ENCODE results near the gene RPGRIP1.

Gene RPGRIP1

DNA sequence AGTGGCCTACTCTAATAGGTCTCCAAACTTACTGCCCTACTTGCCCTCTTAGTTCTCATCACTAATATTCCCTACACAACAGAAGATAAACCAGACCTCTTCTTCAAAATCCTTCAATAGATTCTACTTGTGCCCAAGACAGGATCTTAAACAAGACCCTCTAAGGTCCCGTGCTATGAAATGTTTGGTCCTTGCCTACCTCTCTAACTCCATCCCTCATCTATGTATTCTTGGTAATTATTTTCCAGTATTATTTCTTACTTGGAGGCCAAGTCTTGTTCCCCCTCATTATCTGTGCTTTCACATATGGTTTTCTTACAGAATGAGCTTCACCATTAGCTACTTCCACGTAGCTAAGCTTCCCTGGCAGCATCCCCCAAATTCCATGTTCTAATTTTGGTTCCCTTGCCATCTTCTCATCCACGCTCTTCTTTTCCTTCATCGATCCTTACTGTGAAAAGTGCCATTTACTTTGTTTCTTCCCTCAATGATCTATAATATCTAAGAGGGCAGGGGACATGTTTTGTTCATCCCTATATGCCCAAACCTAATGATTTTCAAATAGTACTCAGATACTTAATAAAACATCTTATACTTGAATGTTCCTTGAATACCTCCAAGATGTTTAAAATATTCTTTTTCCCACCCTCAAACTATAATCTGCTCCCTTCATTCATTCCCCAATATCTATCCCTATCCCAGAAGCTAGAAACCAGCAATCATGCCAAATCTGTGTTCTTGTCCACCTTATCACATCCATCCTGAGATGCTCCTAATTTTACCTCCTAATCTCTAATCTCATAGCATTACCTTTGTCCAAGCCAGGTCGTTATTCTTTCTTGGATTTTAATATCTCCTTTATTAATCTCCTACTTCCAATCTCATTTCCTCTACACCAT is 20.7 kb upstream of the RPGRIP1 start:
- peak; percentile 8 for DNase-seq
- H4K91ac ChIP-seq (ENCODE audit: low read length), result no peak overlapping the region
- H3K27me3 ChIP-seq (ENCODE audit: control insufficient read depth in 1 of 2, insufficient read depth in 1 of 2, low read length in 2 of 2), result no peaks in the 10 kb centered on the region
- no peak overlapping the region for H2BK15ac ChIP-seq (ENCODE audit: low read depth, poor library complexity, severe bottlenecking)
- H3K4me1 ChIP-seq (ENCODE audit: control insufficient read depth, insufficient read depth, low read depth, low read length), result peaks cover 14% of the 10 kb centered on the region
- H3K18ac ChIP-seq (ENCODE audit: low read depth in 1 of 2, low read length in 2 of 2), result no peak overlapping the region
- no peak overlapping the region for H2BK12ac ChIP-seq (ENCODE audit: low read length in 2 of 2)
- no peak overlapping the region for H3K4me2 ChIP-seq (ENCODE audit: low read length, poor library complexity, severe bottlenecking)
- H3K4ac ChIP-seq (ENCODE audit: low read depth in 1 of 2, low read length in 2 of 2), result no peak overlapping the region
- peak overlapping the region; percentile 2 for H3K9ac ChIP-seq (ENCODE audit: low read length)
- H3K27ac ChIP-seq (ENCODE audit: low read length, poor library complexity, severe bottlenecking), result no peak overlapping the region
- no peaks in the 10 kb centered on the region for H3K79me1 ChIP-seq (replicated peaks; ENCODE audit: low read length, poor library complexity, severe bottlenecking)
- H2BK5ac ChIP-seq (ENCODE audit: low read depth, low read length, poor library complexity, severe bottlenecking), result no peak overlapping the region
- no peaks in the 10 kb centered on the region for H3K9me3 ChIP-seq (ENCODE audit: control insufficient read depth, low read length)
- H2AFZ ChIP-seq (ENCODE audit: low read depth, low read length), result no peak overlapping the region
- H3K36me3 ChIP-seq (ENCODE audit: control insufficient read depth in 1 of 2, insufficient read depth in 2 of 2, low read depth in 1 of 2, low read length in 2 of 2), result peaks cover 26 to 69% of the 10 kb centered on the region in 2 experiments
- WGBS, result over 99% methylated on average over 3 of the region's 5 CpGs
- H2AK5ac ChIP-seq (ENCODE audit: low read length, severe bottlenecking), result no peak overlapping the region
- H4K8ac ChIP-seq (ENCODE audit: low read length), result no peak overlapping the region
- no peak overlapping the region for H3K14ac ChIP-seq (ENCODE audit: low read length in 2 of 2)
- no peak overlapping the region for H3K4me3 ChIP-seq (ENCODE audit: insufficient read depth in 1 of 2, low read depth in 1 of 2, low read length in 2 of 2)
- H2BK120ac ChIP-seq (ENCODE audit: low read depth, low read length), result no peak overlapping the region
- no peak overlapping the region for H3K23ac ChIP-seq (ENCODE audit: low read length in 2 of 2)

- H3K4me1 ChIP-seq (ENCODE audit: control insufficient read depth, insufficient read depth, low read depth, low read length), result peaks cover 20% of the 10 kb centered on the region
These were observed 18.1 kb upstream of the RPGRIP1 start for GRCh38 chr14:21261824-21262223.

DNA sequence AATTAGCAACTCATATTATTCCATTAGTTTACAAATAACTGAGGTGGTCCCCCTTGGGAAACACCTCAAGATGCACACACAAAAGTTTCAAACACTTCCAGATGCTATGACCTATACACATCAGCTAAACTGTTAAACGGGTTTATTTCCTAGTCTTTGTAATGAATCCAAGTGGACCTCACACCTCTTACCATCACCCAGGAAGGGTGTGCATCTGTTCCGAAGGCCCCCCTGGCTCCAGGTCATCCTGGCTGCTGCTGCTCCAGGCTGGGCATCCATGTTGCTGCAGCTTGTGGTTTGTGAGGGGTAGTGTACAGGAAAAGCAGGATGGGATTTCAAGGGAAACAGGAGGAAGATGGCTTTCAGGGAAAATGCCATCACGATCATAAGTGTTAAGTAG is 17.5 kb upstream of the RPGRIP1 start:
- no peaks in the 10 kb centered on the region for H3K79me1 ChIP-seq (replicated peaks; ENCODE audit: low read length, poor library complexity, severe bottlenecking)
- H2AK5ac ChIP-seq (ENCODE audit: low read length, severe bottlenecking), result no peak overlapping the region
- H4K91ac ChIP-seq (ENCODE audit: low read length), result no peak overlapping the region
- no peaks in the 10 kb centered on the region for H3K9me3 ChIP-seq (ENCODE audit: control insufficient read depth, low read length)
- WGBS, result 92% methylated on average over 2 of the region's 3 CpGs
- no peak for DNase-seq
- H3K4me3 ChIP-seq (ENCODE audit: insufficient read depth in 1 of 2, low read depth in 1 of 2, low read length in 2 of 2), result no peak overlapping the region
- H2BK12ac ChIP-seq (ENCODE audit: low read length in 2 of 2), result no peak overlapping the region
- H3K27ac ChIP-seq (ENCODE audit: low read length, poor library complexity, severe bottlenecking), result peak overlapping the region; percentile 0
- H3K9ac ChIP-seq (ENCODE audit: low read length), result peak overlapping the region; percentile 100
- peaks cover 31 to 77% of the 10 kb centered on the region in 2 experiments for H3K36me3 ChIP-seq (ENCODE audit: control insufficient read depth in 1 of 2, insufficient read depth in 2 of 2, low read depth in 1 of 2, low read length in 2 of 2)
- H3K4ac ChIP-seq (ENCODE audit: low read depth in 1 of 2, low read length in 2 of 2), result no peak overlapping the region
- H3K4me1 ChIP-seq (ENCODE audit: control insufficient read depth, insufficient read depth, low read depth, low read length), result peaks cover 20% of the 10 kb centered on the region
- H3K4me2 ChIP-seq (ENCODE audit: low read length, poor library complexity, severe bottlenecking), result no peak overlapping the region
- H2BK15ac ChIP-seq (ENCODE audit: low read depth, poor library complexity, severe bottlenecking), result no peak overlapping the region
- H2BK120ac ChIP-seq (ENCODE audit: low read depth, low read length), result no peak overlapping the region
- H3K23ac ChIP-seq (ENCODE audit: low read length in 2 of 2), result no peak overlapping the region
- H4K8ac ChIP-seq (ENCODE audit: low read length), result no peak overlapping the region
- H2AFZ ChIP-seq (ENCODE audit: low read depth, low read length), result no peak overlapping the region
- H2BK5ac ChIP-seq (ENCODE audit: low read depth, low read length, poor library complexity, severe bottlenecking), result no peak overlapping the region
- no peaks in the 10 kb centered on the region for H3K27me3 ChIP-seq (ENCODE audit: control insufficient read depth in 1 of 2, insufficient read depth in 1 of 2, low read length in 2 of 2)
- no peak overlapping the region for H3K18ac ChIP-seq (ENCODE audit: low read depth in 1 of 2, low read length in 2 of 2)
- no peak overlapping the region for H3K14ac ChIP-seq (ENCODE audit: low read length in 2 of 2)

More at GRCh38 chr14:21261824-21262223, 18.1 kb upstream of the RPGRIP1 start:
- Histone ChIP-seq H3K27ac (ENCODE audit: low read length, poor library complexity, severe bottlenecking) (no peak overlapping the region), H3K14ac (ENCODE audit: low read length in 2 of 2) (no peak overlapping the region), H4K91ac (ENCODE audit: low read length) (no peak overlapping the region), H2AK5ac (ENCODE audit: low read length, severe bottlenecking) (no peak overlapping the region), H2BK120ac (ENCODE audit: low read depth, low read length) (no peak overlapping the region), H3K4ac (ENCODE audit: low read depth in 1 of 2, low read length in 2 of 2) (no peak overlapping the region), H3K36me3 (ENCODE audit: control insufficient read depth in 1 of 2, insufficient read depth in 2 of 2, low read depth in 1 of 2, low read length in 2 of 2) (peaks cover 31 to 78% of the 10 kb centered on the region in 2 experiments), H2BK5ac (ENCODE audit: low read depth, low read length, poor library complexity, severe bottlenecking) (no peak overlapping the region), H3K9ac (ENCODE audit: low read length) (peak overlapping the region; percentile 100), H3K9me3 (ENCODE audit: control insufficient read depth, low read length) (no peaks in the 10 kb centered on the region), H3K18ac (ENCODE audit: low read depth in 1 of 2, low read length in 2 of 2) (no peak overlapping the region), H3K4me2 (ENCODE audit: low read length, poor library complexity, severe bottlenecking) (no peak overlapping the region), H2BK15ac (ENCODE audit: low read depth, poor library complexity, severe bottlenecking) (no peak overlapping the region), H2BK12ac (ENCODE audit: low read length in 2 of 2) (no peak overlapping the region), H3K79me1 (replicated peaks; ENCODE audit: low read length, poor library complexity, severe bottlenecking) (no peaks in the 10 kb centered on the region), H2AFZ (ENCODE audit: low read depth, low read length) (no peak overlapping the region), H3K27me3 (ENCODE audit: control insufficient read depth in 1 of 2, insufficient read depth in 1 of 2, low read length in 2 of 2) (no peaks in the 10 kb centered on the region), H3K23ac (ENCODE audit: low read length in 2 of 2) (no peak overlapping the region), H3K4me3 (ENCODE audit: insufficient read depth in 1 of 2, low read depth in 1 of 2, low read length in 2 of 2) (no peak overlapping the region), H4K8ac (ENCODE audit: low read length) (no peak overlapping the region)
- 96% methylated on average over 1 of the region's 1 CpG for WGBS
- no peak for DNase-seq

- Histone ChIP-seq H3K27ac (ENCODE audit: low read length, poor library complexity, severe bottlenecking) (peak overlapping the region; percentile 65), H2BK15ac (ENCODE audit: low read depth, poor library complexity, severe bottlenecking) (no peak overlapping the region), H3K4me3 (ENCODE audit: insufficient read depth in 1 of 2, low read depth in 1 of 2, low read length in 2 of 2) (peak overlapping the region in 1 of 2 experiments; percentile 59), H3K4ac (ENCODE audit: low read depth in 1 of 2, low read length in 2 of 2) (no peak overlapping the region), H4K91ac (ENCODE audit: low read length) (no peak overlapping the region), H4K8ac (ENCODE audit: low read length) (no peak overlapping the region), H3K4me1 (ENCODE audit: control insufficient read depth, insufficient read depth, low read depth, low read length) (peaks cover 18% of the 10 kb centered on the region), H3K27me3 (ENCODE audit: control insufficient read depth in 1 of 2, insufficient read depth in 1 of 2, low read length in 2 of 2) (no peaks in the 10 kb centered on the region), H2BK12ac (ENCODE audit: low read length in 2 of 2) (no peak overlapping the region), H3K18ac (ENCODE audit: low read depth in 1 of 2, low read length in 2 of 2) (no peak overlapping the region), H2AFZ (ENCODE audit: low read depth, low read length) (no peak overlapping the region), H3K23ac (ENCODE audit: low read length in 2 of 2) (no peak overlapping the region), H2BK5ac (ENCODE audit: low read depth, low read length, poor library complexity, severe bottlenecking) (no peak overlapping the region), H2BK120ac (ENCODE audit: low read depth, low read length) (no peak overlapping the region), H3K79me1 (replicated peaks; ENCODE audit: low read length, poor library complexity, severe bottlenecking) (no peaks in the 10 kb centered on the region), H3K9me3 (ENCODE audit: control insufficient read depth, low read length) (no peaks in the 10 kb centered on the region), H3K4me2 (ENCODE audit: low read length, poor library complexity, severe bottlenecking) (peak overlapping the region; percentile 22), H3K14ac (ENCODE audit: low read length in 2 of 2) (no peak overlapping the region), H2AK5ac (ENCODE audit: low read length, severe bottlenecking) (no peak overlapping the region), H3K9ac (ENCODE audit: low read length) (peak overlapping the region; percentile 100), H3K36me3 (ENCODE audit: control insufficient read depth in 1 of 2, insufficient read depth in 2 of 2, low read depth in 1 of 2, low read length in 2 of 2) (peaks cover 26 to 80% of the 10 kb centered on the region in 2 experiments)
- 100% methylated on average over 1 of the region's 5 CpGs for WGBS
- DNase-seq, result peak; percentile 29
These were observed 16.4 kb upstream of the RPGRIP1 start for GRCh38 chr14:21263284-21264024.
